Cardiac muscle cell (in vitro differentiated cells and primary cell): ENCODE results near the gene MTO1. TPM values are rescaled to one million over a fixed set of nuclear protein-coding genes. Genes with fewer than 3 reads are reported as not detected.

ENCODE experiments used
- DNase-seq, 2 donors: peaks; one replicate each; pipeline versions ENCODE4 v3.0.0 to v3.0.0-alpha.2; 2010 to 2017; ENCODE audit warnings: low read depth in 1 of 2, low spot score in 1 of 2
- H3K27ac ChIP-seq: fragments of 200-600 bp; sonication (generic); 2 replicates; pipeline ENCODE4 v1.5.1; 2016
- H3K27me3 ChIP-seq: fragments of 200-600 bp; sonication (generic); 2 replicates; pipeline ENCODE4 v1.6.0; 2016; ENCODE audit warnings: control low read depth
- H3K36me3 ChIP-seq: fragments of 200-600 bp; sonication (generic); 2 replicates; pipeline ENCODE4 v1.5.1; 2016; ENCODE audit warnings: control low read depth
- H3K4me1 ChIP-seq: fragments of 200-600 bp; sonication (generic); 2 replicates; pipeline ENCODE4 v1.8.1; 2017; ENCODE audit warnings: low read depth, mild to moderate bottlenecking, mixed run types
- H3K4me3 ChIP-seq: fragments of 200-600 bp; sonication (generic); 2 replicates; pipeline ENCODE4 v1.5.1; 2016; ENCODE audit warnings: mild to moderate bottlenecking
- H3K9me3 ChIP-seq: fragments of 200-600 bp; sonication (generic); 2 replicates; pipeline ENCODE4 v1.5.1; 2017; ENCODE audit warnings: low read depth, mild to moderate bottlenecking, control low read depth
- CTCF ChIP-seq: IDR thresholded peaks from 2 replicates; pipeline ENCODE4 v1.5.1; 2012; ENCODE audit warnings: low read depth, mild to moderate bottlenecking, low read length
- polyA plus RNA-seq: library from polyadenylated mRNA; unstranded; fragments of >200 nt; fragmentation: Nextera tagmentation; extraction: Ambion mirVana; gene quantifications from 2 replicates; pipeline ENCODE4 v1.2.1, GENCODE V29; 2016
- total RNA-seq: library from RNA; depleted of rRNA; stranded (reverse); fragments of >200 nt; gene quantifications from 2 replicates; pipeline ENCODE4 v1.2.3, GENCODE V29; 2016

The MTO1 gene
- total and polyA plus RNA-seq, 2 experiments from 2014 or later: 18.5 to 25.3 TPM

- TF ChIP-seq CTCF: no peak
- Histone ChIP-seq H3K36me3 (peaks cover 28% of the 10 kb centered on the region), H3K4me1 (peaks cover 19% of the 10 kb centered on the region), H3K27ac (peak overlapping the region; percentile 96), H3K9me3 (no peaks in the 10 kb centered on the region), H3K27me3 (no peaks in the 10 kb centered on the region), H3K4me3 (peak overlapping the region; percentile 61)
- peak; percentile 74 to 82 for DNase-seq
Measured at GRCh38 chr6:73519926-73520687, 58.6 kb downstream of the MTO1 start.

- no peaks in the 10 kb centered on the region for H3K9me3 ChIP-seq
- peak; percentile 100 for DNase-seq
- peak within 1 kb of the TSS; percentile 96 for H3K27ac ChIP-seq
- H3K4me3 ChIP-seq: peak within 1 kb of the TSS; percentile 61
- TF ChIP-seq CTCF: no peak
- peaks cover 28% of the 10 kb centered on the region for H3K36me3 ChIP-seq
- H3K27me3 ChIP-seq: no peaks in the 10 kb centered on the region
- H3K4me1 ChIP-seq: peaks cover 18% of the 10 kb centered on the region
Measured at GRCh38 chr6:73520688-73521350, 59.3 kb downstream of the MTO1 start, which contains the start of gene EEF1A1. EEF1A1 (minus strand) TSS chr6:73521032; CDS start chr6:73520026, 1,006 bp downstream.

- DNase-seq: peak; percentile 77 to 86
Measured at GRCh38 chr6:73521351-73521985, 59.9 kb downstream of the MTO1 start.

GRCh38 chr6:73523434-73524123, 62.0 kb downstream of the MTO1 start:
- H3K36me3 ChIP-seq: peaks cover 13% of the 10 kb centered on the region
- H3K27ac ChIP-seq: no peak overlapping the region
- TF ChIP-seq CTCF: no peak
- no peak overlapping the region for H3K4me3 ChIP-seq
- no peaks in the 10 kb centered on the region for H3K27me3 ChIP-seq
- peaks cover 2% of the 10 kb centered on the region for H3K4me1 ChIP-seq
- DNase-seq: peak in 1 of 2 donors; percentile 56
- H3K9me3 ChIP-seq: no peaks in the 10 kb centered on the region

More at GRCh38 chr6:73521351-73521985, 59.9 kb downstream of the MTO1 start:
- no peaks in the 10 kb centered on the region for H3K27me3 ChIP-seq
- H3K9me3 ChIP-seq: no peaks in the 10 kb centered on the region
- peaks cover 13% of the 10 kb centered on the region for H3K4me1 ChIP-seq
- H3K36me3 ChIP-seq: peaks cover 28% of the 10 kb centered on the region
- no peak for TF ChIP-seq CTCF
- peak overlapping the region; percentile 92 for H3K27ac ChIP-seq
- peak overlapping the region; percentile 37 for H3K4me3 ChIP-seq
